Gastroesophageal sphincter (tissue), 4 donors: Measurements from ENCODE around the gene MAN2B2. TPM values are rescaled to one million over a fixed set of nuclear protein-coding genes. Genes with fewer than 3 reads are reported as not detected.

Source experiments
- ATAC-seq: fragments of 150-250 bp; one replicate; pipeline ENCODE4 v1.9.1; 2016; ENCODE audit warnings: mild to moderate bottlenecking, moderate library complexity
- H3K27ac ChIP-seq, 4 donors: fragments of 200-600 bp; sonication (generic) in 3 of 4; 1 replicate in 3 of 4; 2 replicates in 1 of 4; pipeline ENCODE4 v1.5.1; 2016 to 2019
- H3K27me3 ChIP-seq: fragments of 200-600 bp; sonication (generic); one replicate; pipeline ENCODE4 v1.5.1; 2019
- H3K36me3 ChIP-seq, 2 donors: fragments of 200-600 bp; sonication (generic); one replicate each; pipeline ENCODE4 v1.5.1; 2019; ENCODE audit warnings: control low read depth in 1 of 2
- H3K4me1 ChIP-seq, 3 donors: fragments of 200-600 bp; sonication (generic); 1 replicate in 2 of 3; 2 replicates in 1 of 3; pipeline ENCODE4 v1.5.1; 2016 to 2019; ENCODE audit warnings: control low read depth in 2 of 3
- H3K4me3 ChIP-seq, 2 donors: fragments of 200-600 bp; sonication (generic); one replicate each; pipeline ENCODE4 v1.5.1; 2019; ENCODE audit warnings: mild to moderate bottlenecking in 1 of 2, moderate library complexity in 1 of 2
- H3K9me3 ChIP-seq, 3 donors: fragments of 200-600 bp; sonication (generic); one replicate each; pipeline ENCODE4 v1.5.1; 2017 to 2019; ENCODE audit warnings: control low read depth in 2 of 3
- EP300 ChIP-seq: sonication (generic); formaldehyde crosslinking; IDR thresholded peaks from one replicate; pipeline ENCODE4 v1.6.1; 2017; ENCODE audit warnings: antibody characterized with exemption, mild to moderate bottlenecking
- POLR2A ChIP-seq, 2 donors: fragments of 450-650 bp; IDR thresholded peaks; one replicate each; pipeline ENCODE4 v1.6.1; 2017; ENCODE audit warnings: antibody characterized with exemption in 2 of 2, mild to moderate bottlenecking in 2 of 2, moderate library complexity in 1 of 2
- POLR2AphosphoS5 ChIP-seq: sonication (generic); formaldehyde crosslinking; IDR thresholded peaks from one replicate; pipeline ENCODE4 v1.6.1; 2017; ENCODE audit warnings: antibody characterized with exemption
- WGBS, 2 donors: methylation state at CpG; one replicate each; pipeline ENCODE4 v1.1.5; 2018; ENCODE audit warnings: low coverage in 1 of 2; 5-methylcytosine and 5-hydroxymethylcytosine counted together
- total RNA-seq, 4 donors: library from RNA; depleted of rRNA; stranded (reverse); fragments of >200 nt; gene quantifications; one replicate each; pipeline ENCODE4 v1.1.0, GENCODE V29; 2016
- TF ChIP-seq, protein P1 (sequence below), 4 experiments: fragments of 200-600 bp in 2 of 4; fragments of 450-650 bp in 2 of 4; sonication (generic) in 1 of 4; IDR thresholded peaks; one replicate each; pipeline ENCODE4 v1.5.1; 2017 to 2019; ENCODE audit warnings: antibody characterized with exemption in 4 of 4, mild to moderate bottlenecking in 2 of 4, moderate library complexity in 2 of 4

The MAN2B2 gene
- total RNA-seq, 4 donors from 2014 or later = 20.3 to 39.3 (median 34.3) TPM

GRCh38 chr4:6620891-6621555 is 46.0 kb downstream of the MAN2B2 start:
- H3K4me1 ChIP-seq = no peaks in the 10 kb centered on the region
- H3K36me3 ChIP-seq = peaks cover 0 to 58% of the 10 kb centered on the region in 2 donors
- WGBS, 2 donors = 89 to 100% methylated on average over 2 of the region's 10 CpGs
- no peak overlapping the region for H3K27ac ChIP-seq
- TF ChIP-seq POLR2AphosphoS5 (no peak), POLR2A (IDR thresholded peaks at IDR 0.05) (no peak)
- no peak for ATAC-seq
- no peak overlapping the region for H3K4me3 ChIP-seq
- no peaks in the 10 kb centered on the region for H3K9me3 ChIP-seq
- H3K27me3 ChIP-seq = no peaks in the 10 kb centered on the region

DNA sequence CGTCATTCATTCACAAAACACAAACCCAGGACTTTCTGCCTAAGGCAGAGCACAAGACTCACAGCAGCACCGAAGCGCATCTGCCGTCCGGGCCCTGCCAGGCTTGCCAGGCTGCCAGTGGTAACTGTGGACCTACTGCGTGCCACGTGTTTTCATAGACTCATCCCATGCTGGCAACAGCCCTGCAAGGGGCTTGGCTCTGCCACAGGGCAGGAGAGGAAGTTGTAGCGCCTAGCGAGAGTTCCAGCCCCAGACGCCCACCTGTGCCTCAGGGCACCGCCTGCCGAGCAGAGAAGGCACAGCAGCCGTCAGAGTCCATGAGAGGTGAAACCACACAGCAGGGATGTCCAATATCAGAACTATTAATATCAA is 46.6 kb downstream of the MAN2B2 start:
- H3K27ac ChIP-seq = no peak overlapping the region
- 92 to 100% methylated on average over 1 to 5 of the region's 13 CpGs for WGBS, 2 donors
- H3K27me3 ChIP-seq = no peaks in the 10 kb centered on the region
- H3K4me1 ChIP-seq = no peaks in the 10 kb centered on the region
- TF ChIP-seq, protein P1, sequence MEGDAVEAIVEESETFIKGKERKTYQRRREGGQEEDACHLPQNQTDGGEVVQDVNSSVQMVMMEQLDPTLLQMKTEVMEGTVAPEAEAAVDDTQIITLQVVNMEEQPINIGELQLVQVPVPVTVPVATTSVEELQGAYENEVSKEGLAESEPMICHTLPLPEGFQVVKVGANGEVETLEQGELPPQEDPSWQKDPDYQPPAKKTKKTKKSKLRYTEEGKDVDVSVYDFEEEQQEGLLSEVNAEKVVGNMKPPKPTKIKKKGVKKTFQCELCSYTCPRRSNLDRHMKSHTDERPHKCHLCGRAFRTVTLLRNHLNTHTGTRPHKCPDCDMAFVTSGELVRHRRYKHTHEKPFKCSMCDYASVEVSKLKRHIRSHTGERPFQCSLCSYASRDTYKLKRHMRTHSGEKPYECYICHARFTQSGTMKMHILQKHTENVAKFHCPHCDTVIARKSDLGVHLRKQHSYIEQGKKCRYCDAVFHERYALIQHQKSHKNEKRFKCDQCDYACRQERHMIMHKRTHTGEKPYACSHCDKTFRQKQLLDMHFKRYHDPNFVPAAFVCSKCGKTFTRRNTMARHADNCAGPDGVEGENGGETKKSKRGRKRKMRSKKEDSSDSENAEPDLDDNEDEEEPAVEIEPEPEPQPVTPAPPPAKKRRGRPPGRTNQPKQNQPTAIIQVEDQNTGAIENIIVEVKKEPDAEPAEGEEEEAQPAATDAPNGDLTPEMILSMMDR (IDR thresholded peaks at IDR 0.05) = no peak
- no peak for TF ChIP-seq POLR2AphosphoS5
- no peak for TF ChIP-seq EP300
- no peak for TF ChIP-seq POLR2A (IDR thresholded peaks at IDR 0.05)
- H3K4me3 ChIP-seq = no peak overlapping the region
- H3K9me3 ChIP-seq = no peaks in the 10 kb centered on the region
- no peak for ATAC-seq
- peaks cover 0 to 53% of the 10 kb centered on the region in 2 donors for H3K36me3 ChIP-seq

DNA sequence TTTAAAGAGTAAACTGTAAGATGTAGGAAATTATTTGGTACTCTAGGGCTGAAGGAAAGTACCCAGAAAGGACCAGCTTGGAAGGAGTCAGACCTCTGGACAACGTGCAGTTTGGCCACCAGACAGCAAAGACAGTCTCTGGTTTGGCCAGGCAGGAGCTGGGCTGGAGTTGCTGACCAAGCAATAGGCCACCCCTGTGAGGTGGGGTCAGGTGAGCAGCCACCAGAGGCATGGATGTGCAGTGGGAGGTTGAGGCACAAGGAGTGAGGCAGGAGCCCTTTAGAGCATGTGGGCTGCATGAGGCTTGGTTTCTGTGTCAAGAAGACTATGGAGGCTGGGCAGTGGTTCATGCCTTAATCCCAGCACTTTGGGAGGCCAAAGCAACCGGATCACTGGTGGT is 47.8 kb downstream of the MAN2B2 start:
- no peak for TF ChIP-seq POLR2AphosphoS5
- TF ChIP-seq, protein P1 (IDR thresholded peaks at IDR 0.05) = no peak
- no peak for TF ChIP-seq POLR2A (IDR thresholded peaks at IDR 0.05)
- TF ChIP-seq EP300 = no peak
- no peaks in the 10 kb centered on the region for H3K4me1 ChIP-seq
- ATAC-seq = no peak
- H3K36me3 ChIP-seq = peaks cover 0 to 41% of the 10 kb centered on the region in 2 donors
- H3K27me3 ChIP-seq = no peaks in the 10 kb centered on the region
- no peak overlapping the region for H3K4me3 ChIP-seq
- WGBS, 2 donors = 100% methylated on average over 1 of the region's 2 CpGs; no CpG with 5 or more reads in 1 of the 2 donors
- no peaks in the 10 kb centered on the region for H3K9me3 ChIP-seq
- no peak overlapping the region for H3K27ac ChIP-seq

GRCh38 chr4:6625256-6625655 is 50.3 kb downstream of the MAN2B2 start:
- H3K9me3 ChIP-seq = no peaks in the 10 kb centered on the region
- H3K36me3 ChIP-seq = peaks cover 0 to 16% of the 10 kb centered on the region in 2 donors
- no peak overlapping the region for H3K27ac ChIP-seq
- WGBS, 2 donors = 82 to 94% methylated on average over 6 of the region's 9 CpGs
- no peaks in the 10 kb centered on the region for H3K27me3 ChIP-seq
- no peak for TF ChIP-seq POLR2A (IDR thresholded peaks at IDR 0.05)
- no peak for TF ChIP-seq POLR2AphosphoS5
- no peak for TF ChIP-seq EP300
- TF ChIP-seq, protein P1 (IDR thresholded peaks at IDR 0.05) = no peak
- H3K4me3 ChIP-seq = no peak overlapping the region
- no peaks in the 10 kb centered on the region for H3K4me1 ChIP-seq
- no peak for ATAC-seq

- Histone ChIP-seq H3K27ac (no peak overlapping the region), H3K27me3 (no peaks in the 10 kb centered on the region), H3K4me3 (no peak overlapping the region), H3K36me3 (peaks cover 0 to 8% of the 10 kb centered on the region in 2 donors), H3K4me1 (no peaks in the 10 kb centered on the region), H3K9me3 (no peaks in the 10 kb centered on the region)
- TF ChIP-seq, protein P1 (IDR thresholded peaks at IDR 0.05) = no peak
- TF ChIP-seq POLR2A (IDR thresholded peaks at IDR 0.05) (no peak), EP300 (no peak), POLR2AphosphoS5 (no peak)
- no peak for ATAC-seq
- 84 to 86% methylated on average over 5 to 8 of the region's 11 CpGs for WGBS, 2 donors
Observed at GRCh38 chr4:6626066-6626465, 51.1 kb downstream of the MAN2B2 start.
